CMK (cell line): ENCODE data around the gene DNER.
"Not testable (repeated sequence)": the region's sequence is repeated elsewhere in the genome, so short reads cannot be mapped to it uniquely, and the experiment has no call there.

Experiments
- DNase-seq: peaks from one replicate; pipeline ENCODE4 v3.0.0-alpha.2; 2010; ENCODE audit warnings: low read depth

Gene DNER

GRCh38 chr2:229620289-229620688 is 94.1 kb downstream of the DNER start:
- no peak for DNase-seq

GRCh38 chr2:229616433-229616832 is 97.9 kb downstream of the DNER start:
- DNase-seq, result no peak

DNA sequence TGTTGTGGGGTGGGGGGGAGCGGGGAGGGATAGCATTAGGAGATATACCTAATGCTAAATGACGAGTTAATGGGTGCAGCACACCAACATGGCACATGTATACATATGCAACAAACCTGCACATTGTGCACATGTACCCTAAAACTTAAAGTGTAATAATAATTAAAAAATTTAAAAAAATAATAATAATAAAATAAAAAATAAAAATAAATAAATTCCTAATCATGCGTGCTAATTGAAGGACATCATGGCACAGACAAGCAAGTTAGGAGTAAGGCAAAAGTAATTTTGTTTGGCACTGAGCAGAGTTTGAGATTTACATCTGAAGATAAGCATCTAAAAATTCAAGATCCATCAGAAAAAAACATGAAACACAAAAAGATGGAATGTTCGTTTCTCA is 100.3 kb downstream of the DNER start:
- not testable (repeated sequence) for DNase-seq

- DNase-seq, result no peak
Observed at GRCh38 chr2:229612384-229612971, 101.9 kb downstream of the DNER start.

- DNase-seq, result no peak
Observed at GRCh38 chr2:229611360-229611759, 103.0 kb downstream of the DNER start.

GRCh38 chr2:229610872-229611271 is 103.5 kb downstream of the DNER start:
- no peak for DNase-seq

DNA sequence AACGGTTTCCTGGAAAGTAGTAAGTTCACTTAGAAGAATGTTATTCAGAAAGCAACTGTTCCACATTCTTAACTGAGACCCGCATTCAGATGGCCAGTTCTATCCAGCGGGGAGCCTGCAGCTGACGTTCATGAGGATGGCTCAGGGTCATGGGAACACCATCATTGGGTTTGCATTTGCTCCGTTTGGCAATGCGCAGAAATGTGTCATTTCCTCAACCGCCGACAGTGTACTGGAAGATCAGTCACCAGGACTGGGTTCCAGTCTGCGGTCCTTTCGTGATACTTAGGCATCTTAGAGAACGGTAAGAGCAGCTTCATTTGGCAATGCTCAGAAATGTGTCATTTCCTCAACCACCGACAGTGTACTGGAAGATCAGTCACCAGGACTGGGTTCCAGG is 104.0 kb downstream of the DNER start:
- no peak for DNase-seq

DNA sequence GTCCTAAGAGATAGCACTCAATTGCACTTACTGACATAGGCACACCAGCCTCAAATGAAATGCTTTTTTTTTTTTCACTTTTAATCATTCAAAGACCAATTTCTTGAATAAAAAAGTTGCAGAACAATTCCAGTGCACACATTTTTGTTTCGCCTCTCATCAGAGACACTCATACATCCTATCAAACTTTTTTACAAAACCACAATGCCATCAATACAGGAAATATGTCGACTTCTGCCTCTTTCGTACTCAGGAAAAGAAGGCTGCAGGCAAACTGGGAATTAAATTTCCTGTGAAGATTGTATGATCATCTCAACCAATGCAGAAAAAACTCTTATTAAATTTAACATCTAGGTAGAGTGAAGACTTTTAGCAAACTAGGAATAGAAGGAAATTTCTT is 112.4 kb downstream of the DNER start:
- DNase-seq, result no peak

DNA sequence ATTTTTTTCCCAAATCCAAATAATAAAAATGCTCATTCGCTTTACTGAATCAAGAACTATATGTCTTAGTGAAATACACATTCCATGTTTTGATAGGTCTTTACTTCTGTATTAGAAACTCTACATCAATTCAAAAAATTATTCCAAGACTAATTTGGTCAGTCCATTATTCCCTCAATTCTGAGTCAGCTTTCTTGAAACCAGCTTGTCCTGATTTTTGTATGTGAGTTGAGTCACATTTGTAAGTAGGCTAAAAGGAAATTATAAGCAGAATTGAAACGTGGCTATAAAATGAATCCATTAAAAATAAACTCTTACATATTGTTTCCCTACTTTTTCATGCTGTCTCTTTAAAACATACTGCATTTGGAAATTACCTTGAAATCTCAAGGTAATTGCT is 113.0 kb downstream of the DNER start:
- no peak for DNase-seq

GRCh38 chr2:229598227-229598626 is 116.1 kb downstream of the DNER start:
- DNase-seq, result no peak

DNA sequence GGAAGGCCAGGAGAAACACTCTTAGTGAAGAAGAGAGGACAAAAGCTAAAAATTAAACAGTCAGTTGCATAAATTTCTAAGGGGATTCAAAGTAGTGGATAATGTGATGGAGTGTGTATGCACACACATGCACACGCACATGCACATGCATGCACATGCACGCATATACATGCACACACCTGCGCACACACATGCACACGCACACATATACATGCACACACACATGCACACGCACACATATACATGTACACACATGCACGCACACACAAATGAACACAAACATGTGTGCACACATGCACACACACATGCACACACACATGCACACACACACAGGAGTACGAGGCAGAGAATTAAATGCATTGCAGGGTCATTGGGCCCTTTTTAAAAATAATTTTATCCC is 117.6 kb downstream of the DNER start:
- DNase-seq, result no peak

DNA sequence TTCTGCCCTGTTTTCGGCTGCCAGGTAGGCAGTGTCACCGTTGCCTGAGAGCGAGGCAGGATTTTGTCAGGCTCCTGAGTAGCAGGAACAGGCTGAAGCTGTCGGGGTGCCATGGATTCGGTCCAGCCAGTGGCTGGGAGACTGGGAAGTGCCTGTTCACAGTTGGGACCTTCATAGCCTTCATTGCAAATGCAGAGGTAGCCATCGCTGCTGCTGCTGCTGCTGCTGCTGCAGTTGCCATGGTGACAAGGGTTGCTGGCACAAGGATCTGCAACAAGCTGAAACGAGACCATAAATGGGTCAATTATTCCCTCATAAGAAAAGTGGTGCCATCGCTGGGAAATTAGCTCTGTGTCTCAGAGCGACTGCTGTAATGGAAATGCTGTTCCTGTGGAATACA is 122.7 kb downstream of the DNER start:
- DNase-seq, result no peak

DNA sequence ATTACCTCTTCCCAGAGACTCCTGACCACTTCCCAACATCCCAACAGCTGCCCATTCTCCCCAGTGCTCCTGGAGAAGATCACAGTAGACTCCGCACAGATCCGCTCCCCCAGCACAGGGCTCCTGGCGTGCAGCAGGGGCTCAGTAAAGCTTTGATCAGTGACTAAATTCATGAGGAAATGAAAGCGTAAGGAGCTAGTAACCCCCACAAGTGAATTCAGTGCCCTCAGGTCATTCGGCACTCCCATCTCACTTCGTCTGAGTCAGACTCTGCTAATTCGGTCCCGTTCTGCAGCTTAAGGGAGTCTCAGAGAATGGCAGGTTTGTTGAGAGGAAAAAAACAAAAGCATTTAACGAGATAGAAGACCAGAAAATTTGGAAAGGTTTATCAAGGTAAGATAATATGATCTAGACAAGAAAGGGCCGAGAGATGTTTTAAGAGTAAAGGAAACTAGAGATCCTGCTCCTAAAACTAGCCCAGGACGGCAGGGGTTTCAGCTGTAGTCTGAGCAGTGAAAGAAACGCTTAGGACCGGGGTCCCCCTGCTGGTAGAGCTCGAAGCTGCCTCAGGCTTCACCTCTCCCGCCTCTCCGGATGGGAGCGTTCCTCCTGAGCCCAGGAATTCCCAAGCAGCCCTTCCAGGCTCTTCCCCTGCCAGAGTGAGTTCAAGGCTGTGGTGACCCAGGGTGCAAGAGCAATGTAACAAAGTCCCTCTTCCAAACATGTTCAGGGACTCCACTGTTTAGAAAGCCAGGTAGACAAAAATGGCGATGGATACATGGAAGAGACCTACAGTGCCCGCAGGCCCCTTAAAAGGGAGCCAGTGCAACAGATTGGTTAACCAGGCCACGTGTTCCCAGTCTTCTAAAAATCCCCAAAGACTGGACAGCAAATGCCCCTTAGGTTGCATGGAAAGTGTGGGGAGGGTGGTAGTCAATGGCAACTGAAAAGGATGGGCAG is 127.3 kb downstream of the DNER start:
- DNase-seq, result no peak

GRCh38 chr2:229586012-229586411 is 128.3 kb downstream of the DNER start:
- DNase-seq, result no peak

GRCh38 chr2:229582151-229582550 is 132.2 kb downstream of the DNER start:
- no peak for DNase-seq

GRCh38 chr2:229578052-229578846 is 136.1 kb downstream of the DNER start:
- no peak for DNase-seq

- DNase-seq, result no peak
Observed at GRCh38 chr2:229575569-229576315, 138.6 kb downstream of the DNER start.

DNA sequence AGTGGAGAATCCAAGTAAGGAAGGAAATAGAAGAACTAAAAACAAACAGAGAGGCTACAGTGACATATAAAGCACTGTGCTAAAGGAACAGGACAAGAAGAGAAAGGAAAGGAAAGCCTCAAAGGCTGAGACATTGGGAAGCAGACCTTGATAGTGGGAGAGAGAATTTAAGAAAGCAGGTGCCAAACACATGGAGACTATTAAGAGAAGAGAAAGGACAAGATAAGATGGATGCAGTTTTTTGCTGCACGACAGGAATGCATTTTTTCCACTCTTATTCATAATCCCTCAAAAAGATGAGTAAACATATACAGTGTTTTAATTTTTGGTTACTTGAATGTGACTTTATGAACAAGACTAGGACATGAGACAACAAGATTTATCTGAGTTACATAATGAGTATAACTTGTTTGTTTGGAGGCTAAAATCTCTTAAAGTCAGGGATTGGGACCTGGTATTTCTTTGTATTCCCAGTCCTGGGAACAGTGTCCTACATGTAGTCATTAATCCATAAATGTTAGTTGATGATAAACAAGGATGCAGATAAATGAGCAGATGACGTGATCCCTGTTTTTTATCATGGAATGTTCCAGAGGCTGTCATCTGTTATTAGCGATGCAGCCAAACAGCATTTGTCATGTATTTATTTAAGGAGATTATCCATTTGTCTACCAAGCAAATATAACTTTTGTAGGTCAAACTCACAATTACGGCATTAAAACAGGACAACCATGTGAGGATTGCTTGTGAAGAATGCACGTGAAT is 141.7 kb downstream of the DNER start:
- DNase-seq, result no peak

DNA sequence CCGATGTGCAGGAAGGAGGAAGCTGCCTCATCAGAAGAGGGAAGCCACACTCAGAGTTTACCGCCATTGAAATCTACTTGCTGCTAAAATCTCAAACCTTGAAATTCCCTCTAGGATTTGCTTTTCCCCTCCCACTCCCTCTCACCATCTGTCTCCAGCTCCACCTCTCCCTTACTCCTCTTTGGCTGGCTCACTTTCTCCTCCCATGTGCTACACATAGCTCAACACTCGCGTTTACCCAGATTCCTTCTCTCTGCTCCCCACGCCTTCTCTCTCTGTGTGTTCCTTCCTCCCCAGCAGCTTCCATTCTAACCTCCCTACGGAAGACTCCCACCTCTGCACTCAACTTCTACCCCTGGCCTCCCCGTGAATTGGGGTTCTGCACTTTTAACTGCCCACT is 143.1 kb downstream of the DNER start:
- no peak for DNase-seq

- DNase-seq, result no peak
Observed at GRCh38 chr2:229566370-229566769, 148.0 kb downstream of the DNER start.

DNA sequence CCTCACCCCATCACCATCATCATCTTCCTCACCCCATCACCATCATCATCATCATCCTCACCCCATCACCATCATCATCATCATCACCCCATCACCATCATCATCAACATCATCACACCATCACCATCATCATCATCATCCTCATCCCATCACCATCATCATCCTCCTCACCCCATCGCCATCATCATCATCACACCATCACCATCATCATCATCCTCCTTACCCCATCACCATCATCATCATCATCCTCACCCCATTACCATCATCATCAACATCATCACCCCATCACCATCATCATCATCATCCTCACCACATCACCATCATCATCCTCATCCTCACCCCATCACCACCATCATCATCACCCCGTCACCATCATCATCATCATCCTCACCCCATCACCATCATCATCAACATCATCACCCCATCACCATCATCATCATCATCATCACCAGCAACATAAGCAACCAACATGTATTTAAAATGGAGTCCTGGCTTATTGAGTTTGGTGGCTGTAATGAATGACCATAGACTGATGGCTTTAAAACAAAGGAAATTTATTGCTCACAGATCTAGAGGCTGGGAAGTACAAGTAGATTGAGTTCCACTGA is 150.0 kb downstream of the DNER start:
- DNase-seq, result no peak
